A204.1 (cell line): ENCODE measurements around the gene CYP19A1.
"Not testable (repeated sequence)": the region's sequence is repeated elsewhere in the genome, so short reads cannot be mapped to it uniquely, and the experiment has no call there.

Experiments
- FAIRE-seq: peaks from 2 replicates; lab custom pipeline; 2012; peaks lifted over from hg19 to GRCh38; lab: Jason Lieb, UNC

CYP19A1 gene

DNA sequence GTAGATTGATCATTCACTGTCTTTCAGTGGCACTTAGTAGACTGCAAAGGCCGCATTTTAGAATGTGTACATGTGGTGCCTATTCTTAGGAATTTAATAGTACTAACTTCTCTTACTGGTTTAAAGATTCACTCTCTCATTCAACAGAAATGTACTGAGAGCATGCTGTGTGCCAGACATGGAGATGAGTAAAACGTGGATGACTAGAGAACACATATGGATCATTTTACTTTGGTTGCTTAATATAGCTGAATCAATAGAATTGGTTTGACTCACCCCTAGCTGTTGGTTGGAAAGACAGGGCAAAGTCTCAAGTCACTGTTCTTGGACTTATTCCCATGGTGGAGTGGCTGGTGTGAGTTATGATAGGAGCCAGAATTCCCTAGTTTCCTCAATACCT, 134.6 kb downstream of the CYP19A1 start:
- no peak for FAIRE-seq

DNA sequence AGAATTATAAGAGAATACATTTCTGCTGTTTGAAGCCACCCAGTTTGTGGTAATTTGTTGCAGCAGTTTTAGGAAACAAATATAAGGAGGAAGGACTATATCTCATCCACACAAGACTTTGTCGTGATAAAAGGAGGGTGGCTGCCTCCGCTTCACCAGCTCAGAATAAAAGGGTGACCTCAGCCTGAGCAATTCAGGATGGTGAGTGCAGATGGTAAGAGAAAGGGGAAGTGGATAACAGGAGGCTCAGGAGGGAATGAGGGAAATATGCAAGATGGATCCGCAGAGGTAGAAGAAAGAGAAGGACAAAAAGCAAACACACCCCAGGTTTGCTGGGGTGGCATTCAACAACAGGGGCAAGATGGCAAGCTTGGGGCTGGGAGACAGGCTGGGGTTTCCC, 135.6 kb downstream of the CYP19A1 start:
- no peak for FAIRE-seq

DNA sequence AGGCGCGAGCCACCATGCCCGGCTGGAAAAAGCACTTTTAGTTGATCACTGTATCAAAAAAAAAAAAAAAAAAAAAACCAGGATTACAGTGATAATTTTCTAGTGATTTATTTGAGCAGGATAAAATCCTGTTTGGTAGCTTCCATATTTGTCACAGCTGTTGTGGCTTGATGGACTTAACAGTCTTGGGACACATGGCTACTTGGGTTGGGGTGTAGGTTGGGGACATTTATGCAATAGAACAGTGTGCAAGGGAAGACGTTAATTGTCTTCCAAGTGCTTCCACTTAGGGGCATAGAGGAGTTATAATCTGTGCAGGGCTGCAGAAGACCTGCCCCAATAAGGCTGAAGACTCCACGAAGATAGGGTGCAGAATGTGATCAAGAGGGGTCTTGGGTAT, 136.8 kb downstream of the CYP19A1 start:
- no peak for FAIRE-seq

DNA sequence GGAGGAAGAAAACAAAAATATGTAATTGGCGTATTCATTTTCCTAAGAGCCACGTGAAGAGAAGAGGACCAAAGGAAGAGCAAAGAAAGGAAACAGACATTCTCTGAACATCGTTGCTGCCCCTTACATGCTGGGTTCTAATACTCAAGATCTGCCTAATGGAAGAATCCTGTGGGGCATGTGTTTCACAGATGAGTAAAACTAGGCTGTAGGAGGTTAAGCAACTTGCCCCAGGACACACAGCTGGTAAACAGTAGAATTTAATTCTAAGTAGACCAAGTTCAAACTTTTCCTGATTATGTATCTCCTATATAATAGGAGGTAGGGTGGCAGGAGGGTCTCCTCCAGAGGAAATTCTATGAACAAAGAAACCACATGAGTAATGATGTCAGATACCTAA, 137.6 kb downstream of the CYP19A1 start:
- FAIRE-seq: no peak

DNA sequence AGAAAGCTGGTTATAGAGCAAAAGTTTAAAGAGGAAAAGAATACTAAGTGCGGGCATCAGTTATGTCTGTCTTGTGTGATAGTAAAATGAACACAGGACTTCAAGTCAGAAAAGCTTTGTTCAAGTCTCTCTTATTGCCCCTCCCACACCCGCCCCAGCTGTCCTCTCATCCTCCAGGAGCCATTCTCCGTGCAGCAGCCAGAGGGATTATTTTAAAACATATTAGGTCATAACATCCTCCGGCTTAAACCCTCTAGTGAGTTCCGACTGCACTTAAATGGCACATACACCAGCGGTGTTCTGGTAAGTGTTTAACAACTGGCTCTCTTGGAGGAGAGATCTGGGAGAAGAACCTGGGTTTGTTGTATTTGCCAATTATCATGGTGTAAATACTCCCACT, 138.9 kb downstream of the CYP19A1 start:
- FAIRE-seq: no peak

DNA sequence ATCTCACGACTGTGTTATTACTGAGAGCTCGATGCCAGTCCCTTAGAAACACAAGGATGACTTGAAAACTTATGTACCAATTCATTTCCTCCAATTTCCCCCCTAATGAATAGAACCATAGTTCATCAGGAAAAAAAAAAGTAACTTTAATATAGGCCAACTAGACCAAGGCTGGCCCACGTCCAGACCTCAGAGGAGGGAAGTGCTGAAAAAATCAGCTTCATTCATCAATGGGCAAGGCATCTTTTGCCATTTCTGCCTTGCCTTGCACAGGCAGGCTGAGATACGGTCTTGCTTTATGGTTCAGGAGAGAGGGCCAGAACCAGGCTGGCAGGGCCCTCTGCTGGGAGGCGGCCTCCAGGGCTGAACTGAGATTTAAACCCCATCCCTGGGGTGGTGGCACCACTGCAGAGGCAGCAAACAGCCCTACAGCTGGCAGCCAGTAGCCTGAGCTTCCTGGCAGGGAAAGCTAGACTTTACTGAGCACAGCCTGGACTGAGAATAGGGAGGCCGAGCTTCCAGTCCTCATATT, 139.6 kb downstream of the CYP19A1 start:
- FAIRE-seq: no peak

DNA sequence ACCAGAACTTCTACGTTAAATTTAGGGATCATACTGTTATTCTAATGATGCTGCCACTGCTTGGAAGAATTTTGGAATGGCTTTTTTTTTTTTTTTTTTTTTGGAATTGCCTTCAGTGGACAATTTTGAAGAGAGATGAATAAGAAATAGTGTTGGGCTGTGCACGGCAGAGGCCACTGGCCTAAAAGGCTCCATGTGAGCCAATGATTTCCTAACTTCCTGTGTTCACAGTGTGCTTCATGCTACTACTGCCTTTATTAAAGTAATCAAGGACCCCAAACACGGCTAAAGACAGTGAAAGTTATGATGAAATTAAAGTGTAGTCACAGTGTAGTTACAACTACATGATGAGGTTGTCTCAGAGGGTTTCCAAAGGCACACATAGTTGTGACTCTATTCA, 142.9 kb downstream of the CYP19A1 start:
- no peak for FAIRE-seq

DNA sequence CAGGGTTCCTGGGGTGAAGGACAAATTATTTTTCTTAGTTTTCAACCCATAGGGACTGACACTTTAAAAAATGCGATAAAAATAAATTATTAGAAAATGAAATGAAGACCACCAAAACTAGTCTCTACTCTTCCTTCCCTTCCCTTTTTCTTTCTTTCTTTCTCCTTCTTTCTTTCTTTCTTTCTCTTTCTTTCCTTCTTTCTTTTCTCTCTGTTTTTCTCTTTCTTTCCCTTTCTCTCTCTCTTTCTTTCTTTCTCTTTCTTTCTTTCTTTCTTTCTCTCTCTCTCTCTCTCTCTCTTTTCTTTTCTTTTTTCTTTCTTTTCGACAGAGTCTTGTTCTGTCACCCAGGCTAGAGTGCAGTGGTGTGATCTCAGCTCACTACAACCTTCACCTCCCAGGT, 144.4 kb downstream of the CYP19A1 start:
- FAIRE-seq: no peak

DNA sequence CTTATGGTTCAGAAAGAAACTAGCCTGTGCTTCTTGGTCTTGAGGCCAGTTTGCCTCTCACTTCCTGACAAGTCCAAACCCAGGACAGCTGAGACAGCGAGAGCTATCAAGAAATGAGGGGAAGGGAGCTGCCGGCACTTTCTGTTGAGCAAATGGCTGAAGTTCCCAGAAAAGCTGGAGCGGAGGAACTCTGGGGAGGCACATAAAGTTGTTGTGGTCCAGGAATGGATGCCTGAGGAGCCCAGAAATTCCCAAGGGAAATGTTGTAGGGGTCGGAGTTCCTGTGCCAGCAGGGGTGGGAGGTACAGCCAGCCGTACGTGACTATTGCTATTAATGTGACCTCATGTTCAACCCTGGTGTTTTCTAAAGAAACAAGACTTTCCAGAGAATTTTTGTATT, 144.9 kb downstream of the CYP19A1 start:
- no peak for FAIRE-seq

DNA sequence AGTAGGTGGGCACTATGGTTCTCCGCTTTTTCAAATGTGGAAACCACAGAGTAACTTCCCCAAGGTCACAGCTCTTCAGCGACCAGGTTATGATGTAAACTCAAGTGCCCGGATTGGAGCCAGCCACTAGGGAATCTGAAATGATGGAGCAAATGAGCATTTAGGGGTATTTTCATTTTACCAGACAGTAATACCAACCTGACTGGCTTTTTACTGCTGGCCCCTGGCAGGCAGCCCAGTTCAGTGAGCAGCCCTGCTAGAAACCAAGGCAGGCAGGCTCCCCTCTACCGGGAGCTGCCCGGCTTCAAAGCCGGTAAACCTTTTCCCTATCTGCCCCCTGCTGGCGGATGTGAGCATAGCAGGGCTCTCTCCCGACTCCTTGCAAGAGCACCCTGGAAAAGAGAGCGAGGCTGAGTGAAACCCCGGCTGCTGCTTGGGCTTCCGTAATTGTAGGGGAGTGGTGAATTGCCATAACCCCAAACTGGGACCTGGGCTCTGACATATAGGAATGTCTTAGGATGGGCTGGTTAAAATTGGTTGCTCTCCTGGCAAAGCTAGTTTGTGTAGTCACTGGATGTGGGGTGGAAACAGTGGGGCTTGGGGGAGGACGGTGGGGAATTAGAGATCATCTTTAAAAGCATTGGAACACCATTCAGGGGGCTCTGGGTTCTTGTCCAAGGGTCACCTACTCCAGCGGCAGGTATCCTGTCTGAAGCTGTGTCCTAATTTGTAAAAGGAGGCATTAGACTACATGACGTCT, 145.7 kb downstream of the CYP19A1 start:
- FAIRE-seq: peak; percentile 37

DNA sequence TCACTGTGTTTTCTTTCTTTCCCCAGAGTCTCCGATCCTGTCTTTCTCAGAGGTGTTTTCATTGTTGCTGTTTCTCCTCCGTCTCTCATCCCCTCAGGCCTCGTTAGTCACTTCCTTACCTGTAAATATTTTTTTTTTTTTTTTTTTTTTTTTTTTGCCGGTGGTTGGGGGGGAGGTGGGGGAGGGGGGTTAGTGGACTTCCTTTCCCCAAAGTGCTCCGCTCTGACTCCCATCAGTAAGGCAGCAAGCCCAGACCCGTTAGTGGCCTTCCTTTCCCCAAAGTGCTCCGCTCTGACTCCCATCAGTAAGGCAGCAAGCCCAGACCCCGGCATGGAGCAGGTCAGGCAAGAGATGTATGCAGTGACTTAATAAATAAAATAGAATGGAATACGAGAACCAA, 146.6 kb downstream of the CYP19A1 start:
- no peak for FAIRE-seq

DNA sequence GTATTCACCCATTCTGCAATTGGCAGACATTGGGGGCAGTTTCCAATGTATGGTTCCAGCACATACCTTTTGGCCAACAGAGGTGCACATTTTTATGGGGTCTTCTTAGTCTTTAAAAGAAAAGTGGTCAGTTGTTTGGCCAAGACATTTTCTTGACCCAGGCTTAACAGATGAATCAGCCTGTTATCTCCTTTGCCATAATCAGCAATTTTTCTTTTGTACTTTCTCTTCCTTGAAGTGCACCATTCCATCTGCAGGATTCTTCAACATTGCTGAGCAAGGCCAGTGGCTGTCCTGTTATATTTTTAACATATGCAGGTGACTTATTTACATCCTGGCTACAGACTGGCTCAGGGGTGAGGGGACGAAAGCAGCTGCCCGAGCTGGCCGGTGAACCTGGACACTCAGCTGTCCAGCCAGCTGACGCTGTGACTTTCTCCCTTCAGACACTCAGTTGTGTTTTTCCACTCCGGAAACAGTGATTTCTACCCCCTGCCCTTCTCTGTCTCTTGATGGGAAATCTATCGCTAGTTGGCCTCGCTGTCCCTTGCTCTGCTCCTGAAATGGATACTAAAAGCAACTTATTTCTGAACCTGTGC, 147.2 kb downstream of the CYP19A1 start:
- no peak for FAIRE-seq

DNA sequence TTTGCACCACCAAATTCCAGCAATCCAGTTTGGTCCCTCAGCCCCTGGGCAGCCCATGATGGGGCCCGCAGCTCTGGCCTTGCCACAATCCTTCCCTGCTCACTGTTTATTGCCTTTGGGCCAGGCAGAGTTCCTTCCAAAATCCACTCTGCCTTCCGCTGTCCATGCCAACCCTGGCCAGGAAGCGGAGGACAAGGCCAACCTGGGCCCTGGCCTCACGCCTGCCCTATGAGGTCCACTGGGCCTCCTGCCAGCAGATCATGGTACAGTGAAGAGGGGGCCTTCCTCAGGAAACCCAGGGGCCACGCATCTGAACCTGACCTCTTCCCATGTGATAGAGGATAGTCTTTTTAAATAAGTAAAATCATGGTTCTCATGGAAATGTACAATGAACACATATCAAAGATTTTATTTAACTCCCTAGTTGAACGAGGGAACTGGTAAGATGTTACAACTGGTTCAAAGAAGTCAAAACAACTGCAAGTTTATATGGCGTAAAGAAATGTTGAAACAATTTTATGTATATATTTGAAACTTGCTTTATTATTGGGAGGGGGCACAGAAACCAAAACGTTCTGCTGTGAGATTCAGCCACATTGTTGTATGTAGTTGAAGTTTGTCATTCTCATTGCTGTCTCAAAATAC, 147.8 kb downstream of the CYP19A1 start:
- no peak for FAIRE-seq

DNA sequence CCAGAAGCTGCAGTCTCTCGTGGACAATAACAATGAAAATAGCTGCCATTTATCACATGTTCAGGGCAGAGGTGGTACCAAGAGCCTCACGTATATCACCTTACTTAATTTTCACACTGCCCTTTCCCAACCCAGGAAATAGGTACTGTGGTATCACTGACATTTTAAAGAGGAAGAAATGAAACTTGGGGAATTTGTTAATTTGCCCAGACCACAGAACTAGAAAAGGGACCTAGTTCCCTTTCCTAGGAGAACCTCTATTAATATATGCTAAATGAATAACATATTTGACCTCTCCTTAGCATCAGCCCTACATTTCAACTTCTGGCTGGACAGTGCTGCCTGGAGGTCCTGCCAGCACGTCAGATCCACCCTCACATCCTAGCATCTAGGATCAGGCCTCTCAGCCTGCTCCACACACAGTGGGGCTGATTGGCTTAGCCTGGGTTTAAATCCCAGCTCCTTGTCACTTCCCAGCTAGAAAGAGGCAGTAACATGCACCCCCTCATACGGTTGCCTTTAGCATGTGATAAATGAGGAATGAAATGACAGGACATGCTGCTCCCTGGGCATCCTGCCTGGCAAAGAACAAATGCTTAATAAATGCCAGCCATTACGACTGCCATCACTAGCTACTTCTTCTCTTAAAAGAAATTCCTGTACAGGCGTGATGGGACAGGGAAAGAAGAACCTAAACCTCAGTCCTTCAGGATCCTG, 148.6 kb downstream of the CYP19A1 start:
- FAIRE-seq: no peak

DNA sequence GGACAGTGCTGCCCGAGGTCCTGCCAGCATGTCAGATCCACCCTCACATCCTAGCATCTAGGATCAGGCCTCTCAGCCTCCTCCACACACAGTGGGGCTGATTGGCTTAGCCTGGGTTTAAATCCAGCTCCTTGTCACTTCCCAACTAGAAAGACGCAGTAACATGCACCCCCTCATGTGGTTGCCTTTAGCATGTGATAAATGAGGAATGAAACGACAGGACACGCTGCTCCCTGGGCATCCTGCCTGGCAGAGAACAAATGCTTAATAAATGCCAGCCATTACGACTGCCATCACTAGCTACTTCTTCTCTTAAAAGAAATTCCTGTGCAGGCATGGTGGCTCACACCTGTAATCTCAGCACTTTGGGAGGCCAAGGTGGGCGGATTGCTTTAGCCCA, 149.6 kb downstream of the CYP19A1 start:
- FAIRE-seq: not testable (repeated sequence)

DNA sequence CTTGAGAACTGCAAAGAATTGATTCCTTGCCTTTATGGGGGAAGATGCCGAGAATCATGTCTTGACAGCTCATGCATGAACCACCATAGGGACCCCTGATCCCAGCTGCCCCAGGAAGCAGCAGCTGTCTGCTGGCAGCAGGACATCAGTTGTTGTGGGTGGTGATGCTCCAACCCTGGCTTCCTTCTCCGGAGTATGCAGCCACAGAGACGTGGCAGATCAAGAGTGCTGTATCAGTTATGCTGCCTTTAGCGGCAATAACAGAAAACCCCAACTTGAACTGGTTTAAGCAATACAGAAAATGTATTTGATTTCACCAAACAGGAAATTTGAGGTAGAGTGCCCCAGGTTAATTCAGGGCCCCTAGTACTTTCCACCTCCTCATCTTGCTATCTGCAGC, 151.5 kb downstream of the CYP19A1 start:
- no peak for FAIRE-seq

DNA sequence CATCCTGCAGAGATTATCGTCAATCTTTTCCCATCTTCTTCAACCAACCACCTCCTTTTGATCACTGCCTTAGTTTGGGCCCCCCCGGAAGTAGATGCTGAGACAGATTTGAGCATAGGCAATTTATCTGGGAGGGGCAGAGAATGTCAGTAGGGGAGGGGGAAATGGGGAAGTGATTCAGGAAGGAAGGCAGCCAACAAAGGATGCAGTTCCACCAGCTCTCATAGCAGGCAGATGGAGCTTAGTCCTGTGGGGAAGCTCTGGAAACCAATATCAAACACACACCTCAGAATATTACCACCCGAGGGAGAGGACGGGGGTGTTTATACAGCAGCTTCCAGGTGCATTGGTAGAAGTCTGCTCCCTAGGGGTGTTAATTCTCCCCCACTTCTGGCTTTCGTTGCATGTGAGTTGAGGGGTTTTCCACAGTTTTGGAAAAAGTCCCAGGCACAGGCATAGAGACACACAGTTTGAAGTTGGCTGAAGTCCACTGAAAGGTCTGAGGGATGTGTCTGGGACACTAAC, 152.2 kb downstream of the CYP19A1 start:
- FAIRE-seq: no peak

DNA sequence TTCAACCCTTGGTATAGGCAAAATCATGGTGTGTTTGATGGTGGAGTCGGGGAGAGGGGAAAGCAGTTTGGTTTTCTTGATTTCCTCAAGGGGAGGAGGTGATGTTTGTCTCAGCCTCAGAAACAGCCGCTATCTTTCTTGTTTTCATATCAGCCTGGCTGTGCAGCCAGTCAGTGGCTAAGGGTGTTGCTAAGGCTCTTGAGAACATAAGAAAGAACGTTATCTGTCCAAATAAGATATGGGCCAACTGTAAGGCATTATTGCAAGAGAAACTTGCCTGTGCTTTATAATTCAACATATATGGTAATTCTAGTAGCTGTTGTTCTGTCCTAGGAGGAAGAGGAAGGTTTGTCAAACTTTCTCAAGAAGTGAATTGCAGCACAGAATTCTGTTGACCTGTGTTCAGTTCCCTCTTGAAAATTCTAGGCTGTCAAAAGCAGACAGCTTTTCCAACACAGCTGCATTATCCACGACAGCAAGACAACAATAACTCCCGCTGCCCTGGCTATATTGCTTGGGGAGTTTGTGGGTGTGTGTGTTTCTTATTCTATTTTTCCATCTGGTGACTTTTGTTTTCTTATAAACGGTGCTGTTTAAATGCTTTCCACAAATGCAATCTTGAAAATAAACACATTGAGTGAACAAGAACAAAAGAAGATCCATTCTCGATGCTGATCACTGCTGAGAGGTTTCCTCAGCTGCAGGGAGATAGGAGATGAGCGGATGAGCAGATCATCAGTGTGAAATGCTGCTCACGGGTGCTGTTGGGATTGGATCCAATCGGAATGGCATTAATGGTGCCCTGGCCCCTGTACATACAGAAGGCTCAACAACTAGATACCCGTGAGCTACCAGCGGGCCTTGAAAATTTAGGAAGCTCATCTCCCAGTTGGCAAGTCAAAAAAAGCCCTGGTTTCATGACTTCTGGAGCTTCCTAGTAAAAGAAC, 152.9 kb downstream of the CYP19A1 start:
- no peak for FAIRE-seq

DNA sequence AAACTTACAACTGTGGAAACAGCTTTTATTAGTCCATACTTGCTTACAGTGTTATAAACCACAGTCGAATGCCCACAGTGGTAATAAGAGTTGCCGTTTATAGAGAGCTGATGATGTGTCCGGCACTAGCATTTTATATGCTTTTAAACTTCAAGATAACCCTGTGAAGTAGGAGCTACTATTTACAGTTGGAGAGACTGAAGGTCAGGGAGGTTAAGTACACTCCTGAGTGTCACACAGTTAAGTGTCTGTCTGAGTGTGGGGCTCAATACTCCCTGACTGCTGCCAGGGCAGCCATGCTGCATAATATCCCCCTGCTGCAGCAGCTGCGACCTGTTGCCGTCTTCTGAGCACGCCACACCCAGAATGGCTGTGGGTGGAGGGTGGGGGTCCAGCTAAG, 153.8 kb downstream of the CYP19A1 start:
- FAIRE-seq: no peak

DNA sequence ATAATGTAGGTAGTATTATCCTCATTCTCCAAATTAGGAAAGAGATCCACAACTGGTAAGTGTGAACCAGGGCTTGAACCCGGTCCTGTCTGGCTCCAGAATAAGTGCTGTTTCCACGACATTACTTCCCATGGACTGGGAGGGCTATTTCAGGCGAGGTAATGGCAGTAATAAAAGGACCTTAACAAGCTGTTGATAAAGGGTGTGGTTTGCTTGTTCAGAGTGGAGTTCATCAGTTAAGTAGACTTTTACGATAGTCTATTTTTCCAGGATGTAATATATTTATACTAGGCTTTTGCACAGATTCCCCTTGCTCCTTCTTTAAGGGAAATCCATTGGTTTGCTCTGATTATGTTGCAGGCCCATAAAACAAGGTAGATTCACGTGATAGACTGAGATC, 155.3 kb downstream of the CYP19A1 start:
- no peak for FAIRE-seq

DNA sequence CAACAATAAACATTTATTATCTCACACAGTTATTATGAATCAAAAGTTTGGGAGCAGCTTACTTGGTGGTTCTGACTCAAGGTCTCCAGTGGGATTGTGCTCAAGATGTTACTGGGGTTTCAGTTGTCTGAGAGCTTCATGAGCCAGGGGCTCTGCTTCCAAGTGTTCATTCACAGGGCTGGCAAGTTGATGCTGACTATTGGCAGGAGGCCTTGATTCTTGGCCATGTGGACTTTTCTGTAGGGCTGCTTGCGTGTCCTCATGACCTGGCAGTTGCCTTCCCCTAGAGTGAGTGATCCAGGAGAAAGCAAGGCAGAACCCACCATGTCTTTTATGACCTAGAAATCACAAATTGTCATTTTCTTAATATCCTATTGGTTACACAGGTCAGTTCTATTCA, 156.5 kb downstream of the CYP19A1 start:
- no peak for FAIRE-seq
